Measurements from ENCODE around the gene CCK. TPM values are rescaled to one million over a fixed set of nuclear protein-coding genes. Genes with fewer than 3 reads are reported as not detected.
A peak's percentile ranks its signal among the peaks of the same experiment; 100 is the strongest.

CCK gene
- total RNA-seq, 2 donors from 2014 or later, result not detected

DNA sequence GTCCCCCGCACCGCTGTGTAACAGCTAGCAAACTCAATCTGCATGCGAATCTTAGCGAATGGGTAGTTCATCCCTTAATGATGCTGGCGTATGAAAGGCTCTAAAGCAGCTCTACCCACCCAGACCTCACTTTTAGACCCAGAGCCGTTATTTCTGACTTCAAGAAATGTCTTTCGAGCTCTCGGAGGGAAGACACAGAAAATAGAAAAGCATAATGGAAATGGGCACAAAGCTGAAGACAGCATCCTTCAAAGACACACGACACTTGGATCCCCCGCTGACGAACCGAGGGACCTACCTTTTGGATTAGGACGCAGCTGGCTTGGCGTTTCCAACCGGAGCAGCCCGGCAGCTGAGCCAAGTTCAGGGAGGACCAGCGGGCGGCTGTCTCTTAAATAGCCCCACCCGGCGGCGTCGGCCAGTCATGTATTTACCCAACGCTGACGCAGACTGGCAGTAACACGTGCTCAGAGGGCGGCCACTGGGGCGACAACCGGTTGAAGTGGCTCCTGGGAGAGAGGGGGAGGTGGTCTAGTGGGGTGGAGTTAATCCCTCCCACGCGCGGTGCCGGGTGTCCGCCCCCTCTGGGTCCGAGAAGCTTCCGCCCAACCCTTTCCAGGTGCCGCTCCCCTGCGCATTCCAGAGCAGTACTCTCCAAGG is 1.5 kb downstream of the CCK start:
- DNase-seq (peak; percentile 16 to 41 (median 32)), ATAC-seq (no peak)
- Histone ChIP-seq H3K4me1 (peaks cover 15% of the 10 kb centered on the region), H3K36me3 (replicated peaks in 1 of 2; ENCODE audit: insufficient read depth in 1 of 2, low read depth in 2 of 2) (no peaks in the 10 kb centered on the region), H3K4me3 (no peak overlapping the region), H3K27ac (no peak overlapping the region), H3K27me3 (peaks cover 0 to 27% of the 10 kb centered on the region in 2 donors), H3K9me3 (no peaks in the 10 kb centered on the region)
- TF ChIP-seq, protein P1, sequence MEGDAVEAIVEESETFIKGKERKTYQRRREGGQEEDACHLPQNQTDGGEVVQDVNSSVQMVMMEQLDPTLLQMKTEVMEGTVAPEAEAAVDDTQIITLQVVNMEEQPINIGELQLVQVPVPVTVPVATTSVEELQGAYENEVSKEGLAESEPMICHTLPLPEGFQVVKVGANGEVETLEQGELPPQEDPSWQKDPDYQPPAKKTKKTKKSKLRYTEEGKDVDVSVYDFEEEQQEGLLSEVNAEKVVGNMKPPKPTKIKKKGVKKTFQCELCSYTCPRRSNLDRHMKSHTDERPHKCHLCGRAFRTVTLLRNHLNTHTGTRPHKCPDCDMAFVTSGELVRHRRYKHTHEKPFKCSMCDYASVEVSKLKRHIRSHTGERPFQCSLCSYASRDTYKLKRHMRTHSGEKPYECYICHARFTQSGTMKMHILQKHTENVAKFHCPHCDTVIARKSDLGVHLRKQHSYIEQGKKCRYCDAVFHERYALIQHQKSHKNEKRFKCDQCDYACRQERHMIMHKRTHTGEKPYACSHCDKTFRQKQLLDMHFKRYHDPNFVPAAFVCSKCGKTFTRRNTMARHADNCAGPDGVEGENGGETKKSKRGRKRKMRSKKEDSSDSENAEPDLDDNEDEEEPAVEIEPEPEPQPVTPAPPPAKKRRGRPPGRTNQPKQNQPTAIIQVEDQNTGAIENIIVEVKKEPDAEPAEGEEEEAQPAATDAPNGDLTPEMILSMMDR (IDR thresholded peaks at IDR 0.05), result no peak
- no peak for TF ChIP-seq POLR2A (IDR thresholded peaks at IDR 0.05)
- WGBS, 2 donors, result 9 to 14% methylated on average over 33 to 37 of the region's 37 CpGs
- intact Hi-C loops (cut with DNase I), result no loop called here

DNA sequence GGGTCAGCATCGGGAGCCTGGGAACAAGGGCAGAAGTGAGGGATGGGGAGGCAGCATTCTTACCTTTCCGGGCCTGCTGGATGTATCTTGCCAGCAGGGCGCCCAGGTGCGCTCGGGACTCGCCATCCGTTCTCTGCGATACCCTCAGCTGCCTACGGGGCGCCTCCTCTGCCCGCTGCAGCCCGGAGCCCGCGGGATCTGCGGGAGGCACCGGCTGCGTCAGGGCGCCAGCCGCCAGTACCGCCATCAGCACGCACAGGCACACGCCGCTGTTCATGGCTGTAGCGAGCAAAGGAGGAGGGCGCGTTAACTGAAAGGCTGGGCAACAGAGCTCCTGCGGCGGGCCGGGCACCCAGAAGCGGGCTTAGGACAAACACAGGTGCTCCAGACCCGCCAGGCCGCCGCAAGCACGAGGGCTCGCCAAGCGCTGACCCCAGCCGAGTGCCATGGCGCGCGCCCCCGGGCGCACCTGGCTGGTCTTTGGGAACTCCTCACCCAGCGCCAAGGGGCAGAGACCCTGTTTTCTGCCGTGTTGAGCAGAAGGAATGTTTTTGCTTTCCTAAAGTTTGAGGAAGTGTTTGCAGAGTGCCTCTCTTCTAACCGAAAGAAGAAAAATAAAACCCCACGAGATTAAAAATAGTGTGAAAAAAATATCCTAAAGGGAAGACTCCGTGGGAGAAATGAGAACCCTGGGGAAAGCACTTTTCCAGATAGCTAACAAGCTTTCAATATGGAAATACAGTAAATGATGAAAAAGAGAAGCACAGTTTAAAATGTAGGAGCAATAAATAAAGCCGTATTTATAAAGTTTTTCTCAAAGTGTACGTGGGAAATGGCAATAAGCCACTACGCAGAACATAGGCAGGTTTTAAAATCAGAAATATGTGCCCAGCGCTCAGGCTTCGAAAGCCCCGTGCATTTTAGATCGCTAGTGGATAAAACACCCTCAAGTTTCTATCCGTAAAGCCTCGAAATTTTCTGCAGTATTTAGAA is 2.3 kb downstream of the CCK start:
- intact Hi-C loops (cut with DNase I), result no loop called here
- no peak overlapping the region for H3K4me3 ChIP-seq
- peaks cover 15% of the 10 kb centered on the region for H3K4me1 ChIP-seq
- H3K27ac ChIP-seq, result no peak overlapping the region
- no peaks in the 10 kb centered on the region for H3K9me3 ChIP-seq
- ATAC-seq (no peak), DNase-seq (peak in 1 of 4 donors; percentile 25)
- WGBS, 2 donors, result 7 to 28% methylated on average over 19 to 56 of the region's 56 CpGs
- peaks cover 0 to 27% of the 10 kb centered on the region in 2 donors for H3K27me3 ChIP-seq
- no peaks in the 10 kb centered on the region for H3K36me3 ChIP-seq (replicated peaks in 1 of 2; ENCODE audit: insufficient read depth in 1 of 2, low read depth in 2 of 2)
- TF ChIP-seq POLR2A (IDR thresholded peaks at IDR 0.05), result no peak
- TF ChIP-seq, protein P1 (IDR thresholded peaks at IDR 0.05), result no peak

DNA sequence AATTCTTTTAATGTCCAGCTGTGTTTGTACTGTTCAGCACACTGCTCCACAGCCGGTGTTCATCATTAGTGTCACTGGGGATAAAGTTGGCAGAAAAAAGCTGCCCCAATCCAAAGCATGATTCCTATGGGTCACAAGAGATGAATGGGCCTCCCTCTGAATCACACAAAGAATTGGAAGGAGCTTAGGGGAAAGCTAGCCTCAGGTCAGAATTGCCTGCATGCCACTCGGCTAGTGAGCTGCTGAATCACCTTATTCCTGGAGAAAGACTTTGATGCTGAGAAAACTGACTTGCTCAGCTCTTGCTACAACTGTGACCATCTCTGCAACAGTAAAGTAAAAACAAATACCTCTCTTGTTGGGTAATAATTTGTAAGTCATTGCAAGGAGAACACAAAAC is 3.5 kb downstream of the CCK start:
- H3K9me3 ChIP-seq, result no peaks in the 10 kb centered on the region
- TF ChIP-seq, protein P1 (IDR thresholded peaks at IDR 0.05), result no peak
- no peak for TF ChIP-seq POLR2A (IDR thresholded peaks at IDR 0.05)
- ATAC-seq (no peak), DNase-seq (no peak)
- H3K4me1 ChIP-seq, result peaks cover 15% of the 10 kb centered on the region
- peaks cover 0 to 27% of the 10 kb centered on the region in 2 donors for H3K27me3 ChIP-seq
- H3K27ac ChIP-seq, result no peak overlapping the region
- no peaks in the 10 kb centered on the region for H3K36me3 ChIP-seq (replicated peaks in 1 of 2; ENCODE audit: insufficient read depth in 1 of 2, low read depth in 2 of 2)
- 27 to 38% methylated on average over 2 of the region's 2 CpGs for WGBS, 2 donors
- intact Hi-C loops (cut with DNase I), result no loop called here
- H3K4me3 ChIP-seq, result no peak overlapping the region

DNA sequence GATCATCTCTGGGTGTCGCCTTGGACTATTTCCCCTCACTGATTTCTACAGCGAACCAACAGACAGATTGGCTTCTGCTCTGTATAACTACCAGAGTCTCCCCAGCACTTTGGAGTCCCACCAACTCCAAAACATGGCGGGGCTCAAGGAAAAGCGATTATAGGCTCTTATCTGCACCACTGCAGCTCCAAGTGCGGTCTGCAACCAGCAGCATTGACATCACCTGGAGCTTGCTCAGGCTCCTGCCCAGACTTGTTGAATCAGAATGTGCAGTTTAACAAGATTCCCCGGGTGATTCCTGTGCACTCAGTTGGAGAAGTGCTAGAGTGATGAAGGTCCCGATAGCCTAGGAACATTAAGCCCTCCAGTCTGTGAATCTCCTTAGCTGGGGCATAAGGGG is 9.0 kb downstream of the CCK start:
- WGBS, 2 donors, result 55 to 60% methylated on average over 7 of the region's 7 CpGs
- H3K9me3 ChIP-seq, result no peaks in the 10 kb centered on the region
- intact Hi-C loops (cut with DNase I), result no loop called here
- no peaks in the 10 kb centered on the region for H3K27me3 ChIP-seq
- no peak overlapping the region for H3K4me3 ChIP-seq
- DNase-seq, result no peak
- ATAC-seq, result no peak
- H3K36me3 ChIP-seq (replicated peaks in 1 of 2; ENCODE audit: insufficient read depth in 1 of 2, low read depth in 2 of 2), result no peaks in the 10 kb centered on the region
- H3K27ac ChIP-seq, result no peak overlapping the region
- TF ChIP-seq, protein P1 (IDR thresholded peaks at IDR 0.05), result no peak
- no peak for TF ChIP-seq POLR2A (IDR thresholded peaks at IDR 0.05)
- H3K4me1 ChIP-seq, result no peaks in the 10 kb centered on the region
